HCT116 (cell line): ENCODE measurements around the gene FATE1.

Experiments
- CTCF ChIP-seq, 3 experiments: fragments of 200-600 bp in 1 of 3; sonication (generic) in 1 of 3; IDR thresholded peaks in 2 of 3; conservative IDR thresholded peaks in 1 of 3; 2 replicates each; pipeline ENCODE4 v1.5.1; 2012 to 2017; ENCODE audit warnings: low read depth in 2 of 3, low read length in 2 of 3, antibody characterized with exemption in 1 of 3, borderline replicate concordance in 1 of 3, control low read depth in 1 of 3, mild to moderate bottlenecking in 1 of 3, mixed read lengths in 1 of 3, mixed run types in 1 of 3, moderate library complexity in 1 of 3; ENCODE audit not compliant: insufficient read depth in 1 of 3
- EZH2 ChIP-seq: fragments of 200-600 bp; sonication (generic); IDR thresholded peaks from 2 replicates; pipeline ENCODE4 v1.6.1; 2017; ENCODE audit warnings: antibody characterized with exemption, mixed run types
- RAD21 ChIP-seq: IDR thresholded peaks from 2 replicates; pipeline ENCODE4 v1.6.1; 2012; ENCODE audit warnings: low read depth, mild to moderate bottlenecking
- REST ChIP-seq: IDR thresholded peaks from 2 replicates; pipeline ENCODE4 v1.6.1; 2012; ENCODE audit warnings: low read depth
- YY1 ChIP-seq: IDR thresholded peaks from 2 replicates; pipeline ENCODE4 v1.6.1; 2011; ENCODE audit warnings: low read length, low read depth, moderate library complexity, mild to moderate bottlenecking; ENCODE audit not compliant: insufficient replicate concordance; ENCODE audit errors: extremely low read depth

GRCh38 chrX:151694121-151694520, 21.7 kb upstream of the FATE1 start:
- no peak for TF ChIP-seq YY1
- TF ChIP-seq CTCF (IDR thresholded peaks at IDR 0.05 in 2 of 3, conservative IDR thresholded peaks at IDR 0.05 in 1 of 3; ENCODE audit: borderline replicate concordance in 1 of 3, insufficient read depth in 1 of 3, low read depth in 2 of 3, low read length in 2 of 3), result no peak
- no peak for TF ChIP-seq REST
- TF ChIP-seq EZH2, result no peak
- TF ChIP-seq RAD21, result no peak
